Parathyroid adenoma (tissue), 2 donors: ENCODE measurements around the gene GABRQ.
A peak's percentile ranks its signal among the peaks of the same experiment; 100 is the strongest.

Source experiments
- H2AFZ ChIP-seq: fragments of 300-600 bp; sonication (generic); one replicate; pipeline ENCODE4 v1.7.0; 2017; ENCODE audit warnings: antibody characterized with exemption, mild to moderate bottlenecking
- H3K27ac ChIP-seq: fragments of 300-600 bp; sonication (generic); one replicate; pipeline ENCODE4 v1.7.0; 2017
- H3K27me3 ChIP-seq: fragments of 300-600 bp; sonication (generic); one replicate; pipeline ENCODE4 v1.7.0; 2017; ENCODE audit warnings: low read length; ENCODE audit not compliant: control insufficient read depth, insufficient read depth
- H3K36me3 ChIP-seq: fragments of 300-600 bp; sonication (generic); one replicate; pipeline ENCODE4 v1.7.0; 2017; ENCODE audit warnings: low read length; ENCODE audit not compliant: control insufficient read depth, insufficient read depth
- H3K4me1 ChIP-seq: fragments of 300-600 bp; sonication (generic); one replicate; pipeline ENCODE4 v1.7.0; 2017; ENCODE audit warnings: control low read depth
- H3K4me2 ChIP-seq: fragments of 300-600 bp; sonication (generic); one replicate; pipeline ENCODE4 v1.7.0; 2017; ENCODE audit warnings: low read length
- H3K4me3 ChIP-seq: fragments of 300-600 bp; sonication (generic); one replicate; pipeline ENCODE4 v1.7.0; 2017; ENCODE audit warnings: low read depth, low read length
- H3K79me2 ChIP-seq: fragments of 300-600 bp; sonication (generic); one replicate; pipeline ENCODE4 v1.7.0; 2017; ENCODE audit warnings: control low read depth
- H3K9ac ChIP-seq: fragments of 300-600 bp; sonication (generic); one replicate; pipeline ENCODE4 v1.7.0; 2017; ENCODE audit warnings: mild to moderate bottlenecking
- H3K9me3 ChIP-seq: fragments of 300-600 bp; sonication (generic); one replicate; pipeline ENCODE4 v1.7.0; 2017; ENCODE audit warnings: low read length; ENCODE audit not compliant: control insufficient read depth
- TF ChIP-seq, protein P1 (sequence below): fragments of 300-600 bp; sonication (generic); IDR thresholded peaks from one replicate; pipeline ENCODE4 v1.7.0; 2017; ENCODE audit warnings: antibody characterized with exemption, mild to moderate bottlenecking
- donor health status: primary hyperparathyroidism.

GABRQ gene

DNA sequence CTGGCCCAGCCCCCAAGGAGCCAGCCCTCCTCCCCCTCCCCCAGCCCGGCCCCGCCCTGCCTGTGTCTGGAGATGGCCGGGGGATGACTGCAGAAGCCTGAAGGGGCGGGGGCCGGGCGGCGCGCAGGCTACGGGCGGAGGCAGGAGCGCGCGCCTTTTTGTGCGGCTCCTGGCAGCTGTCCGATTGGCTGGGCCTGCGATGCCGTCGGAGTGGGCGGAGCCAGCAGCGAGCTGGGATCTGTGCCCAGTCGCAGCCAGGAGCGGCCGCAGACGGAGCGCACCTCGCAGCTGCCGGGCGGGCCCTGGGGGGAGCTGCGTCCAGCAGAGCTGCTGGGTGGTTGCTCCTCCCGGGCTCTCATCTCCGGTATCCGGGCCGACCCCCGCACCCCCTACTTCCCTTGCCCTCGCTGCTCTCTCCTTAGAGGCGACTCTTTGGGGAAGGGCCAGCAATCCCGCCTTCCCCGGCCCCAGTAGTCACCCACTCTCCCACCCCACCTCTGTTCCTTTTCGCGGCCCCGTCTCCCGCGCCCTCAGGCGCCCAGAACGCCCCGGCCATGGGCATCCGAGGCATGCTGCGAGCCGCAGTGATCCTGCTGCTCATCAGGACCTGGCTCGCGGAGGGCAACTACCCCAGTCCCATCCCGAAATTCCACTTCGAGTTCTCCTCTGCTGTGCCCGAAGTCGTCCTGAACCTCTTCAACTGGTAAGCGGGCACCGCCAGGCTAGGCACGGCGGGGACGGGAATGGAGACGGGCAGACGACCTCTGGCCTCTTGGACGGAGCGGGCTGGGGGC is at the start of gene GABRQ:
TSS of gene GABRQ (plus strand) at position 247 of the 794 bp plus-strand sequence. CDS start at position 555, 308 bp downstream.
- H3K4me3 ChIP-seq = no peak within 1 kb of the TSS
- no peaks in the 10 kb centered on the region for H3K36me3 ChIP-seq
- H3K9me3 ChIP-seq = no peaks in the 10 kb centered on the region
- H2AFZ ChIP-seq = no peak within 1 kb of the TSS
- peak within 1 kb of the TSS; percentile 17 for H3K4me2 ChIP-seq
- no peaks in the 10 kb centered on the region for H3K79me2 ChIP-seq
- no peaks in the 10 kb centered on the region for H3K4me1 ChIP-seq
- TF ChIP-seq, protein P1, sequence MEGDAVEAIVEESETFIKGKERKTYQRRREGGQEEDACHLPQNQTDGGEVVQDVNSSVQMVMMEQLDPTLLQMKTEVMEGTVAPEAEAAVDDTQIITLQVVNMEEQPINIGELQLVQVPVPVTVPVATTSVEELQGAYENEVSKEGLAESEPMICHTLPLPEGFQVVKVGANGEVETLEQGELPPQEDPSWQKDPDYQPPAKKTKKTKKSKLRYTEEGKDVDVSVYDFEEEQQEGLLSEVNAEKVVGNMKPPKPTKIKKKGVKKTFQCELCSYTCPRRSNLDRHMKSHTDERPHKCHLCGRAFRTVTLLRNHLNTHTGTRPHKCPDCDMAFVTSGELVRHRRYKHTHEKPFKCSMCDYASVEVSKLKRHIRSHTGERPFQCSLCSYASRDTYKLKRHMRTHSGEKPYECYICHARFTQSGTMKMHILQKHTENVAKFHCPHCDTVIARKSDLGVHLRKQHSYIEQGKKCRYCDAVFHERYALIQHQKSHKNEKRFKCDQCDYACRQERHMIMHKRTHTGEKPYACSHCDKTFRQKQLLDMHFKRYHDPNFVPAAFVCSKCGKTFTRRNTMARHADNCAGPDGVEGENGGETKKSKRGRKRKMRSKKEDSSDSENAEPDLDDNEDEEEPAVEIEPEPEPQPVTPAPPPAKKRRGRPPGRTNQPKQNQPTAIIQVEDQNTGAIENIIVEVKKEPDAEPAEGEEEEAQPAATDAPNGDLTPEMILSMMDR = no peak
- H3K27ac ChIP-seq = no peak within 1 kb of the TSS
- H3K27me3 ChIP-seq = no peaks in the 10 kb centered on the region
- H3K9ac ChIP-seq = no peak within 1 kb of the TSS

DNA sequence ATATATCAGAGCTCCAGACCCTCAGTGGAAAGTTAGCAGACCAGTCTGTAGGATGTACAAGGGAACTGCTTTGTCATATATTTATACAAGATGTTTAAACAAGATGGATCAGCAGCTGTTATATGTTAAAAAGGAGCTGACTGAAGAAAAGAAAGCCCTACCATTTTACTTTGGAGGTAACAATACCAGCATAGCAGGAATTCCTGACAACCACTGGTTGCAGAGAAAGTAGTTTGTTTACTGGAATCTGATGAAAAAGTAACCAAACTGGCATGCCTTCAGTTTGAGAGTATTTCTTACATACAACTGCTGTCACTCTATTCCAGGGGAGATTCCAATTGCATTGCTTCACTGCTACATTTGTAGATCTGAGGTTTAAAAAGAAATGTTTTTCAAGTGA is 49.5 kb upstream of the GABRQ start:
- Histone ChIP-seq H3K4me1 (no peaks in the 10 kb centered on the region), H3K9ac (no peak overlapping the region), H2AFZ (no peak overlapping the region), H3K4me2 (no peak overlapping the region), H3K79me2 (no peaks in the 10 kb centered on the region), H3K27ac (no peak overlapping the region), H3K9me3 (no peaks in the 10 kb centered on the region), H3K36me3 (no peaks in the 10 kb centered on the region), H3K4me3 (no peak overlapping the region), H3K27me3 (no peaks in the 10 kb centered on the region)
- TF ChIP-seq, protein P1 = no peak

DNA sequence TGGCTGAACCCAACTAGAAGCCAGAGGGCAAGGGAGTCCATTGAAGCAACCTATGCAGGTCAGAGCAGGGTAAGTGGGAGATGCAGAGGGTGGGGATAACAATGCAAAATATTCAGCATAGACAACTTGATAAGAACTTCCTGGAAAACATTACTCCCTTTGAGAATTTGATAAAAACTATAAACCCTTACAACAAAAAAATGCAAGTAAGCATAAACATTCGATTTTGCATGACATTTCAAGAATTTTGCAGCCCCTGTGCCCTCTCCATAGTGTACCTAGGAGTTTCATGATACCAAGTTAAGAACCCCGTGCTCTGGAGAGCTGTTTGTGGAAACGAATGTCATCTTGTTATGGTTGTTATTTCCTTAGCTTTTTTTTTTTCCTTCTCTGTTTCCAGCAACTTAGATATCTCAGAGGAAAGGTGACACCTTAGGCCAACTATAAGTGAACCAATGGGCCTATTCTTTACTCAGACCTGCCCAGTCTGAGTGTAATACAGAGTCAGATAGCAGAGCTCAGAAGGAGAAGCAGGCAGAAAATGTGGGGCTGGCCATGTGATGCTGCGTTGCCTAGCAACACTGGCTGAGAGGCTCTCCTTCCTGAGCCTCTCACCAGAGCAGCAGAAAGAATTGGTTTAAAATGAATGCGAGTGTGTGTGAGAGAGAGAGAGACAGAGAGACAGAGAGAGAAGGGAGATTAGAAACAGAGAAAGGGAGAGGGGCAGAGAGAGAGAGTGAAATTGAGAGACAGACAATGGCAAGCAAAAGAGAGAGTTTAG is 36.7 kb upstream of the GABRQ start:
- H2AFZ ChIP-seq = no peak overlapping the region
- no peak overlapping the region for H3K9ac ChIP-seq
- no peaks in the 10 kb centered on the region for H3K4me1 ChIP-seq
- no peak overlapping the region for H3K4me3 ChIP-seq
- H3K4me2 ChIP-seq = no peak overlapping the region
- no peaks in the 10 kb centered on the region for H3K9me3 ChIP-seq
- no peak overlapping the region for H3K27ac ChIP-seq
- no peaks in the 10 kb centered on the region for H3K79me2 ChIP-seq
- no peaks in the 10 kb centered on the region for H3K27me3 ChIP-seq
- TF ChIP-seq, protein P1 = no peak
- H3K36me3 ChIP-seq = no peaks in the 10 kb centered on the region

DNA sequence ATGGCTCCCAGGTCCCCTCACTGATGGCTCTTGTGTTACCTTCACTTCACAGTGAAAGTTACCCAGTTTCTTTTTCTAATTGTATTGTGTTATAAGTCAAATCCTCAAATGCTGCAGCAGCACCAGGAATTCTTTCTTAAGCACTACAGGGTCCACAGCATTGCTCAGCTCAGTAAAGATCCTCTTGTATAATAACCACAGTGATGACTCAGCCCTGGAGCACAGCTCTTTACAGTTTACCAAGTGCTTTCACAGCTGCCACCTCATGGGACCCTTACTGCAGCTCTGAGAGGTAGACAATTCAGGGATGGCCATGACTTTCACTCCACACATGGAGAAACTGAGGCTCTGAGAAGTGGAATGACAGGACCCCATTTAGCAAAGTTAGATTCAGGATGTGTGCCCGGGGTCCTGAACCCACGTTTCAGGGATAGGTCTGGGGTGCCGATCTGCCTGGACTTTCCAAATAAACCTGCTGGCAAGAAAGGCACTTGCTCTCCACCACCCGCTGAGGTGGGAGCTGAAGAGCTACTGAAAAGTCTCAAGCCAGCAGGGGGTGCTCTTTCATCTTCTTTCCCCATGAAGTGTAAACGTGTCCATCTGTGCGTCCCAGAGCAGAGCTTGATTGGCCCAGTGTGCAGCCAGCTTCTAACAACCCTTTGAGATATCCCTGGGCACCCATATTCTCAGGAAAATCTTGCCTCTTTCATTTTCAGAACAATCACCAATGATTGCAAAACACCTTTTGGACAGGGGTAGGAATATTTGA is 35.7 kb upstream of the GABRQ start:
- H3K36me3 ChIP-seq = no peaks in the 10 kb centered on the region
- no peak overlapping the region for H3K4me3 ChIP-seq
- no peaks in the 10 kb centered on the region for H3K79me2 ChIP-seq
- no peak overlapping the region for H3K9ac ChIP-seq
- H3K4me2 ChIP-seq = no peak overlapping the region
- TF ChIP-seq, protein P1 = no peak
- no peak overlapping the region for H2AFZ ChIP-seq
- H3K27ac ChIP-seq = no peak overlapping the region
- H3K9me3 ChIP-seq = no peaks in the 10 kb centered on the region
- H3K27me3 ChIP-seq = no peaks in the 10 kb centered on the region
- no peaks in the 10 kb centered on the region for H3K4me1 ChIP-seq
